OCI-LY7 (cell line): ENCODE measurements around the gene RALGAPA2.
"Not testable (repeated sequence)": the region's sequence is repeated elsewhere in the genome, so short reads cannot be mapped to it uniquely, and the experiment has no call there.

Source experiments
- EZH2phosphoT487 ChIP-seq: fragments of 200-600 bp; sonication (generic); IDR thresholded peaks from 2 replicates; pipeline ENCODE4 v1.6.1; 2018; ENCODE audit warnings: low read depth, borderline replicate concordance, mild to moderate bottlenecking, mixed run types, antibody characterized with exemption, low read length, moderate library complexity, mixed read lengths
- TF ChIP-seq, protein P1 (sequence below): fragments of 200-600 bp; sonication (generic); conservative IDR thresholded peaks from 2 replicates; pipeline ENCODE4 v1.5.1; 2014; ENCODE audit warnings: mild to moderate bottlenecking, antibody characterized with exemption, low read length, moderate library complexity, mixed read lengths

DNA sequence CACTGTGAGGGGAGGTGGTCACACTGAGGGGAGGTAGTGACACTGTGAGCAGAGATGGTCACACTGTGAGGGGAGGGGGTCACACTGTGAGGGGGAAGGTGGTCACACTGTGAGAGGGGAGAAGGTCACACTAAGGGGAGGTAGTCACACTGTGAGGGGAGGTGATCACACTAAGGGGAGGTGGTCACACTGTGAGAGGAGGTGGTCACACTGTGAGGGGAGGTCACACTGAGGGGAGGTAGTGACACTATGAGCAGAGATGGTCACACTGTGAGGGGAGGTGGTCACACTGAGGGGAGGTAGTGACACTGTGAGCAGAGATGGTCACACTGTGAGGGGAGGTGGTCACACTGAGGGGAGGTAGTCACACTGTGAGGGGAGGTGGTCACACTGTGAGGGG is 356.9 kb downstream of the RALGAPA2 start:
- TF ChIP-seq, protein P1, sequence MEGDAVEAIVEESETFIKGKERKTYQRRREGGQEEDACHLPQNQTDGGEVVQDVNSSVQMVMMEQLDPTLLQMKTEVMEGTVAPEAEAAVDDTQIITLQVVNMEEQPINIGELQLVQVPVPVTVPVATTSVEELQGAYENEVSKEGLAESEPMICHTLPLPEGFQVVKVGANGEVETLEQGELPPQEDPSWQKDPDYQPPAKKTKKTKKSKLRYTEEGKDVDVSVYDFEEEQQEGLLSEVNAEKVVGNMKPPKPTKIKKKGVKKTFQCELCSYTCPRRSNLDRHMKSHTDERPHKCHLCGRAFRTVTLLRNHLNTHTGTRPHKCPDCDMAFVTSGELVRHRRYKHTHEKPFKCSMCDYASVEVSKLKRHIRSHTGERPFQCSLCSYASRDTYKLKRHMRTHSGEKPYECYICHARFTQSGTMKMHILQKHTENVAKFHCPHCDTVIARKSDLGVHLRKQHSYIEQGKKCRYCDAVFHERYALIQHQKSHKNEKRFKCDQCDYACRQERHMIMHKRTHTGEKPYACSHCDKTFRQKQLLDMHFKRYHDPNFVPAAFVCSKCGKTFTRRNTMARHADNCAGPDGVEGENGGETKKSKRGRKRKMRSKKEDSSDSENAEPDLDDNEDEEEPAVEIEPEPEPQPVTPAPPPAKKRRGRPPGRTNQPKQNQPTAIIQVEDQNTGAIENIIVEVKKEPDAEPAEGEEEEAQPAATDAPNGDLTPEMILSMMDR, result not testable (repeated sequence)
- not testable (repeated sequence) for TF ChIP-seq EZH2phosphoT487
